Thymus (tissue), 11 donors: ENCODE measurements around the gene SYT14. TPM values are rescaled to one million over a fixed set of nuclear protein-coding genes. Genes with fewer than 3 reads are reported as not detected.
A peak's percentile ranks its signal among the peaks of the same experiment; 100 is the strongest.
"Not testable (repeated sequence)": the region's sequence is repeated elsewhere in the genome, so short reads cannot be mapped to it uniquely, and the experiment has no call there.

Experiments
- DNase-seq, 9 donors: peaks; one replicate each; pipeline ENCODE4 v3.0.0-alpha.2; 2013; ENCODE audit warnings: low spot score in 9 of 9, low read depth in 6 of 9, missing footprints in 1 of 9
- H3K27ac ChIP-seq, 2 donors: one replicate each; pipeline ENCODE4 v1.5.1; 2013; ENCODE audit warnings: control low read depth in 1 of 2, low read depth in 1 of 2, low read length in 1 of 2, mild to moderate bottlenecking in 1 of 2, moderate library complexity in 1 of 2
- H3K27me3 ChIP-seq, 2 donors: one replicate each; pipeline ENCODE4 v1.5.1; 2013; ENCODE audit warnings: low read length in 1 of 2; ENCODE audit not compliant: control insufficient read depth in 2 of 2, insufficient read depth in 1 of 2
- H3K36me3 ChIP-seq, 2 donors: one replicate each; pipeline ENCODE4 v1.5.1; 2013; ENCODE audit warnings: low read length in 1 of 2, mild to moderate bottlenecking in 1 of 2, moderate library complexity in 1 of 2; ENCODE audit not compliant: control insufficient read depth in 2 of 2, insufficient read depth in 2 of 2
- H3K4me1 ChIP-seq, 2 donors: one replicate each; pipeline ENCODE4 v1.5.1; 2013; ENCODE audit warnings: low read length in 2 of 2; ENCODE audit not compliant: control insufficient read depth in 2 of 2, insufficient read depth in 2 of 2
- H3K4me3 ChIP-seq, 2 donors: one replicate each; pipeline ENCODE4 v1.5.1; 2013; ENCODE audit warnings: low read length in 2 of 2, control low read depth in 1 of 2, mild to moderate bottlenecking in 1 of 2
- H3K9me3 ChIP-seq, 2 donors: one replicate each; pipeline ENCODE4 v1.5.1; 2013; ENCODE audit warnings: low read length in 1 of 2, mild to moderate bottlenecking in 1 of 2; ENCODE audit not compliant: control insufficient read depth in 2 of 2, insufficient read depth in 1 of 2
- WGBS: extraction: QIAGEN DNeasy Blood & Tissue Kit; methylation state at CpG from one replicate; pipeline ENCODE4 v1.1.7; 2013; 5-methylcytosine and 5-hydroxymethylcytosine counted together
- polyA plus RNA-seq: library from polyadenylated mRNA; stranded (reverse); fragments of 200-250 nt; gene quantifications from one replicate; pipeline ENCODE4 v1.2.3, GENCODE V29; 2013
- total RNA-seq: library from RNA; stranded (reverse); fragments of 120-200 nt; gene quantifications from one replicate; pipeline ENCODE4 v1.2.4, GENCODE V29; 2013
- donor health status: healthy.

The SYT14 gene
- total and polyA plus RNA-seq, 2 donors: 0.05 to 0.16 TPM

DNA sequence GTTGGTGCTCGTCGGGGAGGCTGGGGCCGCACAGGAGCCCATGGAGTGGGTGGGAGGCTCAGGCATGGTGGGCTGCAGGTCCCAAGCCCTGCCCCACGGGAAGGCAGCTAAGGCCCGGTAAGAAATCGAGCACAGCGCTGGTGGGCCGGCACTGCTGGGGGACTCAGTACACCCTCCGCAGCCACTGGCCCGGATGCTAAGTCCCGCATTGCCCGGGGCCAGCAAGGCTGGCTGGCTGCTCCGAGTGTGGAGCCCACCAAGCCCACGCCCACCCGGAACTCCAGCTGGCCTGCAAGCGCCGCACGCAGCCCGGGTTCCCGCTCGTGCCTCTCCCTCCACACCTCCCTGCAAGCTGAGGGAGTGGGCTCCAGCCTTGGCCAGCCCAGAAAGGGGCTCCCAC lies 39.2 kb upstream of the SYT14 start:
- H3K27me3 ChIP-seq, H3K4me1 ChIP-seq, H3K27ac ChIP-seq, H3K9me3 ChIP-seq, DNase-seq, H3K36me3 ChIP-seq, H3K4me3 ChIP-seq: not testable (repeated sequence)
- 97% methylated on average over 21 of the region's 21 CpGs for WGBS

DNA sequence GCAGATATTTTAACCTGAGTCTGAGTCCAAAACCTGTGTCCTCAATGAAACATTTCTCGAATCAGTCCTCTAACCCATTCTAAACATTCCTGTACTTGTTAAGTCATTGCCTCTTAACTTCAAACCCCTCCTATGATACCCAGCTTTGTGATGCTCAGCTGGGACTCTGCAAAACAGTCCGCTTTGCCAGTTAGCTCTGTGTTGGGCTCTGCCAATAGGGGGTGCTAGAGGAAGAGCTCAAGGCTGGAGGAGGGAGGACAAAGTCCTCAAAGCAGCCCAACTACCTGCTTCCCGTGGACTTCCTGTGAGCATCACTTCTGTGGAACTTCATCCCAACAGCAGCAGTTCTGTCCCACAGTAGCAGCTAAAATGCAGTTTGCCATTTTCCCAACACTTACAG lies 38.1 kb upstream of the SYT14 start:
- Histone ChIP-seq H3K9me3 (no peaks in the 10 kb centered on the region), H3K36me3 (no peaks in the 10 kb centered on the region), H3K4me1 (no peaks in the 10 kb centered on the region), H3K27ac (no peak overlapping the region), H3K4me3 (no peak overlapping the region), H3K27me3 (no peaks in the 10 kb centered on the region)
- WGBS: 68% methylated on average over 3 of the region's 3 CpGs
- peak in 1 of 9 donors; percentile 19 for DNase-seq

DNA sequence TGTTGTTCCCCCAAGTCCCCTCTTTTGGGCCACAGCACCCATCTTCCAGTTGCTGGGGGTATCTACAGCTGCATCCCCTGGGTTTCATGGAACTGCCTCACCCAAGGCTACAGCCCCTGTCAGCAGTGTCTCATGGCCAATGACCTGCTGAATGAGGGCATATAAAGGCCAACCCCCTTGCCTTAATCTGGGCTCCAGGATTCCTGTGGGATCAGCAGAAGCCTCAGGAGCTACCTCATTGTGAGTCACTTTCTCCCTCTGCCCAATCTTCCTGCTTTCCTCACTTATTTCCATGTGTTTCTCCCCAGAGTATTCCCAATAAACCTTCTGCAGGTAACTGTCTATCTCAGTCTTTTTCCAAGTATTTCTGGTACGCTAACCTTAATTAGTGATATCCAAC lies 37.3 kb upstream of the SYT14 start:
- 95% methylated on average over 1 of the region's 1 CpG for WGBS
- Histone ChIP-seq H3K36me3 (no peaks in the 10 kb centered on the region), H3K27me3 (no peaks in the 10 kb centered on the region)

DNA sequence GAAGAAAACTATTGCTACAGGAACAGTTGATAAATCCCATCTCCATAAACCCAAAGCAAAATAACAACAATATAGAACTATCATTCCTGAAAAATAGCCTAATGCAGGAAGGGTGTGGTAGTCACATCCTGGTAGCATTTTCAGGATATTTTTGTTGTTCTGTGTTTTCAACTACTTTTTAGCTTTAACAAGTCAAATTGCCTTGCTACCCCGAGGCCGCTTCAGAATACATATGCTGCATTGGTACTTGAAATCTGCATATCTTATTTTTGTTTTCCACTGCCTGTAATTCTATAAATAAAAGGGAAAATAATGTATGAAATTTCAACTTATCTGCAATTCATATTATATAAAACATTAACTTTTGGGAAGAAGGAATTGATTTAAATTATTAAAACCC lies 36.8 kb upstream of the SYT14 start:
- no peaks in the 10 kb centered on the region for H3K4me1 ChIP-seq
- H3K4me3 ChIP-seq: no peak overlapping the region
- WGBS: 99% methylated on average over 2 of the region's 2 CpGs
- H3K36me3 ChIP-seq: no peaks in the 10 kb centered on the region
- H3K27ac ChIP-seq: no peak overlapping the region
- H3K9me3 ChIP-seq: no peaks in the 10 kb centered on the region
- no peak for DNase-seq
- no peaks in the 10 kb centered on the region for H3K27me3 ChIP-seq

More for the DNA sequence above, 37.3 kb upstream of the SYT14 start:
- H3K4me3 ChIP-seq: no peak overlapping the region
- no peaks in the 10 kb centered on the region for H3K9me3 ChIP-seq
- H3K4me1 ChIP-seq: no peaks in the 10 kb centered on the region
- H3K27ac ChIP-seq: no peak overlapping the region
- DNase-seq: no peak

DNA sequence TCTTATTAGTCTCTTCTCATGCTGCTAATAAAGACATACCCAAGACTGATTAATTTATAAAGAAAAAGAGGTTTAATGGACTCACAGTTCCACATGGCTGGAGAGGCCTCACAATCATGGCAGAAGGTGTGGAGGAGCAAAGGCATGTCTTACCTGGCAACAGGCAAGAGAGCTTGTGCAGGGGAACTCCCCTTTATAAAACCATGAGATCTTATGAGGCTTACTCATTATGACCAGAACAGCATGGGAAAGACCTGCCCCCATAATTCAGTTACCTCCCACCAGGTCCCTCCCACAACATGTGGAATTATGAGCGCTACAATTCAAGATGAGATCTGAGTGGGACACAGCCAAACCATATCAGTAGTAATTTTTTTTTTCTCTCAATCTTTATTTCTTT lies 33.2 kb upstream of the SYT14 start:
- not testable (repeated sequence) for H3K36me3 ChIP-seq, DNase-seq, H3K27me3 ChIP-seq, H3K4me3 ChIP-seq, H3K4me1 ChIP-seq, H3K9me3 ChIP-seq, H3K27ac ChIP-seq
- WGBS: no CpG with 5 or more reads among the region's 1 CpG

DNA sequence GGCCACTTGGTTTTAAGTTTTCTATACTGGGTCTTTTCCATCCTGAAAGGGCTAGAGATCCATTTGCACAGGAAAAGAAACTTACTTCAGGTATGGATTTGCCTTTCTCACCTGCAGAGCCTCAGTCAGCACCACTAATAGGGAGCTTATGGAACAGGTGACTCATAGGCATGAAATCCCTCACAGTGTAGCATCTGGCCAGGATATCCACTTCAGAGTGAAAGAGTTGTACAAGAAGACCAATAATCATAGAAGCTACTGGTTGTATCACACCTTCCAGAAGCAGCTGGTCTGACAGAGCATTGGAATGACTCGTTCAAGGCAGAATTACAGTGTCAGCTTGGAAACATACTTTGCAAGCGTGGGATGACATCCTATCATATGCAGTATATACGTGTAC lies 26.3 kb upstream of the SYT14 start:
- Histone ChIP-seq H3K27me3 (no peaks in the 10 kb centered on the region), H3K4me3 (no peak overlapping the region)
- WGBS: no CpG with 5 or more reads among the region's 3 CpGs

DNA sequence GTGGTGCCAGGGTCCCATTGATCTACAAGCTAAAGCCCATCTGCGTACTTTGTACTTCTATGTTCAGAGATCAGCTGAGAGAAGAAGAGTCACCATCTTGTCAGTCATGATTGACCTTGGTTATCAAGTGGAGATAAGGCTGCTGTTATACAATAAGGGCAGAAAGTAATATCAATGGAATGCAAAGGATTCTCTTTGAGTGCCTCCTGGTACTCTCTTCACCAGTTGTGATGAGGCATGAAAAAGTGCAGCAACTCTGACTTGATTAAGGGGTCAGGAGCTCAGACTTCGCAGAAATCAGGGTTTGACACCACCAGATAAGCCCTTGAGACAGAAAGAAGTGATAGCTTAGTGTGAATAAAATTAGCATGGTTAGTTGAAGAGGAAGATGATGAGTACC lies 25.7 kb upstream of the SYT14 start:
- H3K36me3 ChIP-seq: no peaks in the 10 kb centered on the region
- no peak for DNase-seq
- no peaks in the 10 kb centered on the region for H3K4me1 ChIP-seq
- H3K27me3 ChIP-seq: no peaks in the 10 kb centered on the region
- H3K4me3 ChIP-seq: no peak overlapping the region
- H3K27ac ChIP-seq: no peak overlapping the region
- no peaks in the 10 kb centered on the region for H3K9me3 ChIP-seq
- WGBS: no CpG with 5 or more reads among the region's 2 CpGs

More for the DNA sequence above, 26.3 kb upstream of the SYT14 start:
- no peaks in the 10 kb centered on the region for H3K4me1 ChIP-seq
- no peak overlapping the region for H3K27ac ChIP-seq
- no peak for DNase-seq
- H3K9me3 ChIP-seq: no peaks in the 10 kb centered on the region
- no peaks in the 10 kb centered on the region for H3K36me3 ChIP-seq

DNA sequence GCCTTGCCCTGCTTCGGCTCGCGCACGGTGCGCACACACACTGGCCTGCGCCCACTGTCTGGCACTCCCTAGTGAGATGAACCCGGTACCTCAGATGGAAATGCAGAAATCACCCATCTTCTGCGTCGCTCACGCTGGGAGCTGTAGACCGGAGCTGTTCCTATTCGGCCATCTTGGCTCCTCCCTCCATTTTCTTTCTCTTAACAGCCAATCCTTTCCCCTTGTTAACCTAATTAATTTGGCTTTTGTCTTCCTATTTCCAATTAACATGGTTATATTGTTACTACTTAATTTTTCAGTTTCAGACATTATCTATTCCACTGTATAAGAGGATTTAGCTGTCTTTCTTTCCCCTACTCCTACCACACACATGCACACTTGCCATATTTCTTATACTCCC lies 18.4 kb upstream of the SYT14 start:
- H3K9me3 ChIP-seq, H3K36me3 ChIP-seq, H3K4me3 ChIP-seq, DNase-seq, H3K27ac ChIP-seq, H3K4me1 ChIP-seq, H3K27me3 ChIP-seq: not testable (repeated sequence)
- 91% methylated on average over 5 of the region's 12 CpGs for WGBS

DNA sequence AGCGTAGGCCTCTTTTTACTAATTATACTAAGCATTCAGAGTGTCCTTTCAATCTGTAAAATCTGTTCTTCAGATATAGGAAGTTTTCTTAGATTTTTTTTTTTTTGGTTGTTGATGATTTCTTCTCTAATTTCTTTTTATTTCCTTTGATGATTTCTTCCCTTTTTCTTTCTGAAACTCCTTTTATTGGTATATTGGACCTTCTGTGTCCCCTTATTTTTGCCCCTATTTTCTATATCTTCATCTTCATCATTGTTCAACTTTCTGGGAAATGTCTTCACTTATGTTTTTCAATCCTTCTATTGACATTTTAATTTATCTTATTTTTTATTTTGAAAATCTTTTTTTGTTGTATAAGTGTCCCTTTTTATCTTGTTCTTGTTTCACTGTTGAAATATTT lies 17.2 kb upstream of the SYT14 start:
- Histone ChIP-seq H3K27ac (no peak overlapping the region), H3K36me3 (no peaks in the 10 kb centered on the region), H3K4me1 (no peaks in the 10 kb centered on the region), H3K4me3 (no peak overlapping the region), H3K9me3 (no peaks in the 10 kb centered on the region), H3K27me3 (no peaks in the 10 kb centered on the region)
- no peak for DNase-seq
- WGBS: 100% methylated on average over 1 of the region's 1 CpG

DNA sequence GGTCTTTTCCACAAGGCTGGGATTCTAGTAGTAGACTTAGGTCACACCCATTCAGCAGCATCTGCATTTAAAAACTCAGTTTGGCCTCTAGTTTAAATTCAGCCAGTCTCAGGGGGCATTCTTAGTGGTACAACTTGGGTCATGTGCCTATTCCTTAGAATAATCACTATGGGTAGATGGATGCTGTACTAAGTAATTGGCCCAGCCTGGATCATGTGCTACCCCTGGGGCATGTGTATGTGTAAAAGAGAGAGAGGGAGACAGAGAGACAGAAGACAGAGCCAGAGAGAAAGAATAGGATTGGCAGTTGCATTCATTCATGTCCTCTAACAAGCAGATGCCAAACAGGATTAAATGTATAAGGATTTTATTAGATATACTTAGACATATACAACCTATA lies 13.6 kb upstream of the SYT14 start:
- no peaks in the 10 kb centered on the region for H3K36me3 ChIP-seq
- no peak for DNase-seq
- no peaks in the 10 kb centered on the region for H3K9me3 ChIP-seq
- H3K4me1 ChIP-seq: no peaks in the 10 kb centered on the region
- H3K27me3 ChIP-seq: no peaks in the 10 kb centered on the region
- H3K4me3 ChIP-seq: no peak overlapping the region
- H3K27ac ChIP-seq: no peak overlapping the region
